GM10248 (cell line): ENCODE data around the gene THBD.

Experiments used
- CTCF ChIA-PET: fragments of 300-600 bp; sonication (Branson Sonifier 250); formaldehyde crosslinking; extraction: SDS; loops from one replicate; lab custom pipeline; 2021; ENCODE audit warnings: antibody characterized with exemption; lab: Yijun Ruan, JAX
- POLR2A ChIA-PET: fragments of 350-650 bp; sonication (Branson Sonifier 250); formaldehyde crosslinking; extraction: SDS; loops from one replicate; lab custom pipeline; 2020; ENCODE audit warnings: antibody characterized with exemption; lab: Yijun Ruan, JAX
- DNase-seq: peaks from one replicate; pipeline ENCODE4 v3.0.0; 2012; ENCODE audit errors: extremely low spot score
- TF ChIP-seq, protein P1 (sequence below): IDR thresholded peaks from 2 replicates; pipeline ENCODE4 v1.5.1; 2012; ENCODE audit warnings: mild to moderate bottlenecking, low read depth; ENCODE audit errors: extremely low read depth, missing control alignments, control extremely low read depth

THBD gene

GRCh38 chr20:23000232-23000947, 49.1 kb downstream of the THBD start:
- TF ChIP-seq, protein P1, sequence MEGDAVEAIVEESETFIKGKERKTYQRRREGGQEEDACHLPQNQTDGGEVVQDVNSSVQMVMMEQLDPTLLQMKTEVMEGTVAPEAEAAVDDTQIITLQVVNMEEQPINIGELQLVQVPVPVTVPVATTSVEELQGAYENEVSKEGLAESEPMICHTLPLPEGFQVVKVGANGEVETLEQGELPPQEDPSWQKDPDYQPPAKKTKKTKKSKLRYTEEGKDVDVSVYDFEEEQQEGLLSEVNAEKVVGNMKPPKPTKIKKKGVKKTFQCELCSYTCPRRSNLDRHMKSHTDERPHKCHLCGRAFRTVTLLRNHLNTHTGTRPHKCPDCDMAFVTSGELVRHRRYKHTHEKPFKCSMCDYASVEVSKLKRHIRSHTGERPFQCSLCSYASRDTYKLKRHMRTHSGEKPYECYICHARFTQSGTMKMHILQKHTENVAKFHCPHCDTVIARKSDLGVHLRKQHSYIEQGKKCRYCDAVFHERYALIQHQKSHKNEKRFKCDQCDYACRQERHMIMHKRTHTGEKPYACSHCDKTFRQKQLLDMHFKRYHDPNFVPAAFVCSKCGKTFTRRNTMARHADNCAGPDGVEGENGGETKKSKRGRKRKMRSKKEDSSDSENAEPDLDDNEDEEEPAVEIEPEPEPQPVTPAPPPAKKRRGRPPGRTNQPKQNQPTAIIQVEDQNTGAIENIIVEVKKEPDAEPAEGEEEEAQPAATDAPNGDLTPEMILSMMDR = no peak
- ChIA-PET CTCF (interaction anchor here (1.3 to 2.2 kb wide), 3 partner anchors 26 to 308 kb away, joined by 3 to 5 read pairs (median 3); no protein-coding TSS in a partner anchor), POLR2A (no interaction called here)
- DNase-seq = no peak

DNA sequence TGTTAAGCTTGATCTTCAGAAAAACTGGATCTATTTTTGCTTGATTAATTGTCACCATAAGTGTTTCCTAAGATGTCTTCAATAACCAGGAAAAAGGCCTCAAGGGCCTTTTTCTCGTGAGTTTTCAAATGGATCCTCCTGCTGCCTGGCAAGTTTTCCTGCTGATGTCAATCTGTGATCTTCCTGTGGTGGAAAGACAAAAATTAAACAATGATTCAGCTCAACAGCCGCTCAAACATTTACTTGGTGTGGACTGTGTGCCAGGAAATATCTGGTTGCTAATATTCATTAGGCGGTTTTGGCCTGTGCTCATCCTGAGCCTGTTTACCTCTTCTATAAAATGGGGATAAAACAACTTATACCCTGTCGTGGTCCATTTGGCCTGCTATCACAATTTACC, 49.7 kb downstream of the THBD start:
- TF ChIP-seq, protein P1 = no peak
- DNase-seq = no peak
- CTCF ChIA-PET = interaction anchor here (2.2 kb wide), 1 partner anchor 26 kb away, joined by 5 read pairs; no protein-coding TSS in a partner anchor
- POLR2A ChIA-PET = no interaction called here

GRCh38 chr20:22998476-22998875, 51.0 kb downstream of the THBD start:
- POLR2A ChIA-PET = no interaction called here
- DNase-seq = no peak
- TF ChIP-seq, protein P1 = no peak
- CTCF ChIA-PET = interaction anchor here (1.6 to 2.2 kb wide), 2 partner anchors 23 to 24 kb away, joined by 4 to 5 read pairs; no protein-coding TSS in a partner anchor

DNA sequence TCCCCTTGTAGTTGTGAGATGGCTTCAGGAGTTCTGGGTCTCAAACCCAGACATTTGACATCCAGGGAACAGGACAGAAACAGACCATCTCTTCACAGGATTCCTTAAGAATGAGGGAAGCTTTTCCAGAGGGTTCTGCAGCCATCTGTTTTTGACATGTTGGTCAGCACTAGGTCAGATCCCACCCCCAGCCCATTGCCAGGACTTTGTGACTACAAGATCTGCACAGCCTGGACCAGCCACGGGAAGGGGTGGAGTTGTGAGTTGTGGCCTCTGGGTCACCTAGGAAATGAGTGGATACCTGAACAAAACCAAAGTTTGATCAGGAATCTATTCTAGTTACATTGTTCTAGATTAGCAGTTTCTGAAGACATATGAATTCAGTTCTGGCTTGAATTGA, 53.5 kb downstream of the THBD start:
- ChIA-PET CTCF (no interaction called here), POLR2A (no interaction called here)
- TF ChIP-seq, protein P1 = no peak
- no peak for DNase-seq
